PFSK-1 (cell line): ENCODE measurements around the gene RUNX2.

ENCODE experiments used
- FOXP2 ChIP-seq: optimal IDR thresholded peaks from 2 replicates; pipeline ENCODE3; 2011; ENCODE audit warnings: borderline replicate concordance, control low read depth, inconsistent platforms; ENCODE audit not compliant: insufficient read depth; ENCODE audit errors: extremely low read length, extremely low read depth
- POLR2AphosphoS5 ChIP-seq: IDR thresholded peaks from 2 replicates; pipeline ENCODE4 v1.6.1; 2012; ENCODE audit warnings: low read depth, mild to moderate bottlenecking, control low read depth, low read length, moderate library complexity
- SIN3A ChIP-seq: IDR thresholded peaks from 2 replicates; pipeline ENCODE4 v1.6.1; 2012; ENCODE audit warnings: mild to moderate bottlenecking, low read length, moderate library complexity, borderline replicate concordance; ENCODE audit not compliant: insufficient read depth
- TAF1 ChIP-seq: IDR thresholded peaks from 2 replicates; pipeline ENCODE4 v1.6.1; 2012; ENCODE audit warnings: low read length, control low read depth, borderline replicate concordance; ENCODE audit not compliant: insufficient read depth
- TF ChIP-seq, protein P1 (sequence below), 2 experiments: IDR thresholded peaks; 2 replicates each; pipeline versions ENCODE4 v1.6.1 to v1.8.0; 2011 to 2012; ENCODE audit warnings: low read depth in 2 of 2, low read length in 2 of 2, control low read depth in 1 of 2, inconsistent platforms in 1 of 2, mild to moderate bottlenecking in 1 of 2, moderate library complexity in 1 of 2; ENCODE audit not compliant: insufficient read depth in 1 of 2

RUNX2 gene

DNA sequence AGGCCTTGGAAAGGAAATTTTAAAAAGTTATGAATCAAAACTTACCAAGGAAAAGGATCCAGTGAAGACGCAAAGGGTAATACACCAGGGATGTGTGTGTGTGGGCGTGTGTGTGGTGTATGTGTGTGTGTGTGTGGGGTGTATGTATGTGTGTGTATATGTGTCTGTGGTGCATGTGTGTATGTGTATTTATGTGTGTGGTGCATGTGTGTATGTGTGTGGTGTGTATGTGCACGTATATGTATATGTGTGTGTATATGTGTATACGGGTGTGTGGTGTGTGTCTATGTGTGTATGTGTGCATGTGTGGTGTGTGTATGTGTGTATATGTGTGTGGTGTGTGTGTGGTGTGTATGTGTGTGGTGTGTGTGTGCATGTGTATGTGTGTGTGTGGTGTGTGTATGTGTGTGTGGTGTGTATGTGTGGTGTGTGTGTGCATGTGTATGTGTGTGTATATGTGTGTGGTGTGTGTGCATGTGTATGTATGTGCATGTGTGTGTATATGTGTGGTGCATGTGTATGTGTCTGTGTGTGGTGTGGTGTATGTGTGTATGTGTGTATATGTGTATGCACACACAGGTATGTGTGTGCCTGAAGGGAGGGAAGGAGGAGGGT is 225.7 kb downstream of the RUNX2 start:
- no peak for TF ChIP-seq SIN3A
- TF ChIP-seq, protein P1, sequence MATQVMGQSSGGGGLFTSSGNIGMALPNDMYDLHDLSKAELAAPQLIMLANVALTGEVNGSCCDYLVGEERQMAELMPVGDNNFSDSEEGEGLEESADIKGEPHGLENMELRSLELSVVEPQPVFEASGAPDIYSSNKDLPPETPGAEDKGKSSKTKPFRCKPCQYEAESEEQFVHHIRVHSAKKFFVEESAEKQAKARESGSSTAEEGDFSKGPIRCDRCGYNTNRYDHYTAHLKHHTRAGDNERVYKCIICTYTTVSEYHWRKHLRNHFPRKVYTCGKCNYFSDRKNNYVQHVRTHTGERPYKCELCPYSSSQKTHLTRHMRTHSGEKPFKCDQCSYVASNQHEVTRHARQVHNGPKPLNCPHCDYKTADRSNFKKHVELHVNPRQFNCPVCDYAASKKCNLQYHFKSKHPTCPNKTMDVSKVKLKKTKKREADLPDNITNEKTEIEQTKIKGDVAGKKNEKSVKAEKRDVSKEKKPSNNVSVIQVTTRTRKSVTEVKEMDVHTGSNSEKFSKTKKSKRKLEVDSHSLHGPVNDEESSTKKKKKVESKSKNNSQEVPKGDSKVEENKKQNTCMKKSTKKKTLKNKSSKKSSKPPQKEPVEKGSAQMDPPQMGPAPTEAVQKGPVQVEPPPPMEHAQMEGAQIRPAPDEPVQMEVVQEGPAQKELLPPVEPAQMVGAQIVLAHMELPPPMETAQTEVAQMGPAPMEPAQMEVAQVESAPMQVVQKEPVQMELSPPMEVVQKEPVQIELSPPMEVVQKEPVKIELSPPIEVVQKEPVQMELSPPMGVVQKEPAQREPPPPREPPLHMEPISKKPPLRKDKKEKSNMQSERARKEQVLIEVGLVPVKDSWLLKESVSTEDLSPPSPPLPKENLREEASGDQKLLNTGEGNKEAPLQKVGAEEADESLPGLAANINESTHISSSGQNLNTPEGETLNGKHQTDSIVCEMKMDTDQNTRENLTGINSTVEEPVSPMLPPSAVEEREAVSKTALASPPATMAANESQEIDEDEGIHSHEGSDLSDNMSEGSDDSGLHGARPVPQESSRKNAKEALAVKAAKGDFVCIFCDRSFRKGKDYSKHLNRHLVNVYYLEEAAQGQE (IDR thresholded peaks at IDR 0.05; ENCODE audit: insufficient read depth in 1 of 2, low read depth in 2 of 2, low read length in 2 of 2) = no peak
- TF ChIP-seq POLR2AphosphoS5 = no peak
- TF ChIP-seq TAF1 = no peak
- TF ChIP-seq FOXP2 = no peak

DNA sequence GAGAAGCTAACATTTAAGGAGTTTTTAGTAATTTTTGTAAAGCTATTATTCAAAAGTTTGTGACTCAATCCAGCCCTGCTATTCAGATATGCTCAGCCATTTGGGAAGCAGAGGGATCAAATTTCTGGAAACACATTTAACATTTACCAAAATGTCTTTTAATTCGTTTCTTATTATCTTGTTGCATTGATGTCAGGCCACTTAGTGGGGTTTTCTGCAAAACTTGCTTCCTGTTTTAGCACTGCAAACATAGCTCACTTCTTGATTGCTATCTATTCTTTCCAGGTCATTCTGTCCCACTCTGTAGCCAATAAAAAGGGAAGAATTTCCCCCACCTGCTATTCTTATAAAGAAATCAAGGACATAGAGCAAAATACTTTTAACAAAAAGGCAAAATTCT is 226.5 kb downstream of the RUNX2 start:
- TF ChIP-seq FOXP2 (no peak), SIN3A (no peak), POLR2AphosphoS5 (no peak), TAF1 (no peak)
- TF ChIP-seq, protein P1 (IDR thresholded peaks at IDR 0.05; ENCODE audit: insufficient read depth in 1 of 2, low read depth in 2 of 2, low read length in 2 of 2) = no peak

DNA sequence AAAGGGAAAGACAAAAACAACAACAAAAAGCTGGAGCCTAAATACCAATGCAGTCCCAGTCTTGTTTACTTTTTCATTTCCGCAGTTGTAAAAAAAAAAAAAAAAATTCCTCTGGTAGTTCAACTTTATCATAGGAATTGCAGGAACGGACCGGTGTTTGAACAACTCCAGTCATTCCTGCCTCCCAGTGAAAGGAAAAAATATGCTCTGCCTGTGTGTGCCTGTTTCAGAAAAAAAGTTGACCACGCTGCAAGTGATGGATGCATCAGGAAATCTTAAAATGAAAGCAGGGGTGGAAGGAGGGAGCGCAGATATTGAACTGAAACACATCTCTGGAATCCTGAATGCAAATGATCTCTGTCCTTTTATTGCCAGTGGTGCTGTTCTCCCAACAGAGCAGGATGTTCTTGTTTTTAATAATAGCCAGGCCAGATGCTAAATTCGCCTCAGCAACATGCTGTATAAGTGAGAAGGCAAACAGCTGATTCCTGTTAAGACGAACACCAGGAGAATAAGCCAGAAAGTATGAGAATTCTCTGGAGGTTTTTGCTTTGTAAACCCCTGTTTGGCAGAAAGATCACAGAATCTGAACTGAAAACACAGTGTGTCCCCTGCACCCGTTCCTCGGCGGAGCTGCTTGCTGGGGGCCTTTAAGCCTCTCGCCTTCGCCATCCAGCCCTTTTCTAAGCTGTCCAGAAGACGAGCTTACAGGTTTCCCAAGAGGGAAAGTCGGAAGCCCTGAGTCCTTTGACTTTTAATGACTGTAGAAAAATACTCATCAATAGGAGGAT is 228.0 kb downstream of the RUNX2 start:
- no peak for TF ChIP-seq POLR2AphosphoS5
- no peak for TF ChIP-seq SIN3A
- no peak for TF ChIP-seq FOXP2
- TF ChIP-seq TAF1 = no peak
- TF ChIP-seq, protein P1 (IDR thresholded peaks at IDR 0.05; ENCODE audit: insufficient read depth in 1 of 2, low read depth in 2 of 2, low read length in 2 of 2) = no peak

DNA sequence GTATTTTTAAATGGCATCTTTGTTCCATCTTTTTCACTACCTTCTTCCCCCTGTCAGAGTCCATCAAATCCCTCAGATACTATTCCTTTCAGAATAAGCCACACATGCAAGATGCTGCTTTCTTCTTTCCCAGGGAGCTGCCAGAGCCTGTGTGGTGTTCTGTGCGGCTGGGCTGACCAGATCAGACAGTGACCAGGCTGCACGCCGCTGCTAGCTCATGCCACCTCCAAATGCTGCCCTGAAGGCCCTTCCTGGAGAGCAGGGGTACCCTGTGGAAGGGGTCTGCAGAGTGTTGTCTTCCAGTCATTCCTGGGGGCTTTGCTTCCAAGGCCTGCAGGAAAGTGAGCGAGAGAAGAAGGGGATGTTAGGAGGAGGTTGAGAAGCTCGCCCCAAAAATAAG is 228.7 kb downstream of the RUNX2 start:
- TF ChIP-seq TAF1 (no peak), POLR2AphosphoS5 (no peak), SIN3A (no peak), FOXP2 (no peak)
- TF ChIP-seq, protein P1 (IDR thresholded peaks at IDR 0.05; ENCODE audit: insufficient read depth in 1 of 2, low read depth in 2 of 2, low read length in 2 of 2) = no peak
